ENCODE results near the gene ETV3L. TPM values are rescaled to one million over a fixed set of nuclear protein-coding genes. Genes with fewer than 3 reads are reported as not detected.
"Not testable (repeated sequence)": the region's sequence is repeated elsewhere in the genome, so short reads cannot be mapped to it uniquely, and the experiment has no call there.

Gene ETV3L
- total and polyA plus RNA-seq, 2 donors (not counting 1 experiment from before 2014, with no cell fraction given) = not detected

- H3K79me2 ChIP-seq (ENCODE audit: control insufficient read depth, insufficient read depth, low read length) = no peaks in the 10 kb centered on the region
- no peak for DNase-seq (ENCODE audit: low read depth in 2 of 2)
- no peaks in the 10 kb centered on the region for H3K36me3 ChIP-seq (ENCODE audit: control insufficient read depth, insufficient read depth, low read length)
- H3K4me3 ChIP-seq (replicated peaks in 1 of 4; ENCODE audit: control extremely low read depth in 1 of 4, insufficient read depth in 1 of 4, low read depth in 3 of 4, low read length in 4 of 4) = no peak overlapping the region
- no peaks in the 10 kb centered on the region for H4K20me1 ChIP-seq (ENCODE audit: control insufficient read depth, extremely low read depth, insufficient read depth, low read length)
- TF ChIP-seq EZH2 (IDR thresholded peaks at IDR 0.05; ENCODE audit: low read length, missing control alignments) = no peak
- TF ChIP-seq, protein P1, sequence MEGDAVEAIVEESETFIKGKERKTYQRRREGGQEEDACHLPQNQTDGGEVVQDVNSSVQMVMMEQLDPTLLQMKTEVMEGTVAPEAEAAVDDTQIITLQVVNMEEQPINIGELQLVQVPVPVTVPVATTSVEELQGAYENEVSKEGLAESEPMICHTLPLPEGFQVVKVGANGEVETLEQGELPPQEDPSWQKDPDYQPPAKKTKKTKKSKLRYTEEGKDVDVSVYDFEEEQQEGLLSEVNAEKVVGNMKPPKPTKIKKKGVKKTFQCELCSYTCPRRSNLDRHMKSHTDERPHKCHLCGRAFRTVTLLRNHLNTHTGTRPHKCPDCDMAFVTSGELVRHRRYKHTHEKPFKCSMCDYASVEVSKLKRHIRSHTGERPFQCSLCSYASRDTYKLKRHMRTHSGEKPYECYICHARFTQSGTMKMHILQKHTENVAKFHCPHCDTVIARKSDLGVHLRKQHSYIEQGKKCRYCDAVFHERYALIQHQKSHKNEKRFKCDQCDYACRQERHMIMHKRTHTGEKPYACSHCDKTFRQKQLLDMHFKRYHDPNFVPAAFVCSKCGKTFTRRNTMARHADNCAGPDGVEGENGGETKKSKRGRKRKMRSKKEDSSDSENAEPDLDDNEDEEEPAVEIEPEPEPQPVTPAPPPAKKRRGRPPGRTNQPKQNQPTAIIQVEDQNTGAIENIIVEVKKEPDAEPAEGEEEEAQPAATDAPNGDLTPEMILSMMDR (conservative IDR thresholded peaks at IDR 0.05 in 1 of 2, IDR thresholded peaks at IDR 0.05 in 1 of 2; ENCODE audit: low read depth in 1 of 2, low read length in 2 of 2) = no peak
- no peaks in the 10 kb centered on the region for H3K27me3 ChIP-seq (ENCODE audit: control insufficient read depth, insufficient read depth, low read length)
- peaks cover 13% of the 10 kb centered on the region for H3K4me1 ChIP-seq (ENCODE audit: control insufficient read depth, extremely low read depth, insufficient read depth, low read length)
- H3K9ac ChIP-seq (ENCODE audit: insufficient read depth, low read length) = no peak overlapping the region
- H3K4me2 ChIP-seq (ENCODE audit: extremely low read depth, insufficient read depth, low read length) = no peak overlapping the region
- H3K9me3 ChIP-seq (ENCODE audit: control insufficient read depth, insufficient read depth, low read depth, low read length) = no peaks in the 10 kb centered on the region
- H3K27ac ChIP-seq (ENCODE audit: insufficient read depth, low read length) = no peak overlapping the region
- no peak overlapping the region for H2AFZ ChIP-seq (ENCODE audit: low read length)
These were observed 3.7 kb upstream of the ETV3L start for GRCh38 chr1:157103268-157103667.

DNA sequence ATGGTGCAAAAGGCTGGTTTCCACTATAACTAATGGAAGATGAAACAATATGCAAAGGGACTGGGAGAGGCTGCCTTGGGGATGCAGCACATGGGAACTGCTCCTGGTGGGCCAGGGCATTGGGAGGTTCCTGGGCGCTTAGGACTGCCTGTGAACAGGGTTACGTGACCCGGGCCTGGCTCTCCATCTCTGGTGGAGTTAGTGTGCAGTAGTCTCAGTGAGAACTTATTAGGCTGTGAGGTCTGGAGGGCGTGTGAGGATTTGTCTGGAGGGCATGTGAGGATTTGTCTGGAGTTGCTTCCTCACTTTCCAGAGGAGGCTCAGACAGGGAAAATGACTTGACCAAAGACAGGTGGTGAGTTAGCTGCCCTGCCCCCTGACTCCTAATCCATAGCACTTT lies 1.5 kb upstream of the ETV3L start:
- H3K4me3 ChIP-seq (replicated peaks in 1 of 4; ENCODE audit: control extremely low read depth in 1 of 4, insufficient read depth in 1 of 4, low read depth in 3 of 4, low read length in 4 of 4) = no peak overlapping the region
- DNase-seq (ENCODE audit: low read depth in 2 of 2) = no peak
- no peaks in the 10 kb centered on the region for H3K79me2 ChIP-seq (ENCODE audit: control insufficient read depth, insufficient read depth, low read length)
- no peak overlapping the region for H2AFZ ChIP-seq (ENCODE audit: low read length)
- H3K9me3 ChIP-seq (ENCODE audit: control insufficient read depth, insufficient read depth, low read depth, low read length) = no peaks in the 10 kb centered on the region
- TF ChIP-seq, protein P1 (conservative IDR thresholded peaks at IDR 0.05 in 1 of 2, IDR thresholded peaks at IDR 0.05 in 1 of 2; ENCODE audit: low read depth in 1 of 2, low read length in 2 of 2) = no peak
- no peak for TF ChIP-seq EZH2 (IDR thresholded peaks at IDR 0.05; ENCODE audit: low read length, missing control alignments)
- H3K9ac ChIP-seq (ENCODE audit: insufficient read depth, low read length) = no peak overlapping the region
- H3K27ac ChIP-seq (ENCODE audit: insufficient read depth, low read length) = no peak overlapping the region
- H3K4me1 ChIP-seq (ENCODE audit: control insufficient read depth, extremely low read depth, insufficient read depth, low read length) = peaks cover 2% of the 10 kb centered on the region
- no peaks in the 10 kb centered on the region for H4K20me1 ChIP-seq (ENCODE audit: control insufficient read depth, extremely low read depth, insufficient read depth, low read length)
- no peak overlapping the region for H3K4me2 ChIP-seq (ENCODE audit: extremely low read depth, insufficient read depth, low read length)
- H3K27me3 ChIP-seq (ENCODE audit: control insufficient read depth, insufficient read depth, low read length) = no peaks in the 10 kb centered on the region
- no peaks in the 10 kb centered on the region for H3K36me3 ChIP-seq (ENCODE audit: control insufficient read depth, insufficient read depth, low read length)

DNA sequence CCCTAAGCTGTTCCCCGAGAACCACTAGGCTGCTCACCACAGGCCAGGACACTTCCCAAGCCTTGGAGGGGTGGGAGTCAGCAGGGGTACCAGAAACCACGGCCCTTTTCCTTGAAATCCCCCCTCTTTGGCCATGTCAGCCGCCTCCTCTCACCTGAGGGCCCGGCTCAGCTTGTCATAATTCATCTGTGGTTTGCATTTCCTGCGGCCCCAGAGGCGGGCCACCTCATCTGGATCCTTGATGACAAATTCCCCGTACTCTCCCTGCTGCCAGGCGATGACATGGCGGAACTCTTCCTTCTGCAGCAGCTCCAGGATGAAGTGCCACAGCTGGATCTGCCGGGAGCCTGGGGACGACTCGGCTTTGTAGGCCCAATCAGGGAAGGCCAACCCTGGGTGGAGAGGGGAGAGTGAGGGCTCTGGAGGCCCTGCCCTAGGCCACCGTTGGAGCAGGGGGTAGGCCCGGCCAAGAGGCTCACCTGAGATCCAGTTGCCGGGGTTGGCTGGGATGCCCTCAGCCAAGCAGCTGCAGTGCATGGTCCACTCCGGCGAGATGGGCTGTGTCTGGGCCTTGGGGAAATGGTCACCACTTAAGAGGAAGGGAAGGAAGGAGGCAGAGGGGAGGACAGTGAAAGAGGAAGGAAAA lies 498 bp downstream of the ETV3L start:
- not testable (repeated sequence) for H2AFZ ChIP-seq (ENCODE audit: low read length); H4K20me1 ChIP-seq (ENCODE audit: control insufficient read depth, extremely low read depth, insufficient read depth, low read length); DNase-seq (ENCODE audit: low read depth in 2 of 2); H3K9me3 ChIP-seq (ENCODE audit: control insufficient read depth, insufficient read depth, low read depth, low read length); H3K9ac ChIP-seq (ENCODE audit: insufficient read depth, low read length); H3K36me3 ChIP-seq (ENCODE audit: control insufficient read depth, insufficient read depth, low read length); H3K27me3 ChIP-seq (ENCODE audit: control insufficient read depth, insufficient read depth, low read length); H3K27ac ChIP-seq (ENCODE audit: insufficient read depth, low read length); H3K4me2 ChIP-seq (ENCODE audit: extremely low read depth, insufficient read depth, low read length); H3K4me1 ChIP-seq (ENCODE audit: control insufficient read depth, extremely low read depth, insufficient read depth, low read length); H3K4me3 ChIP-seq (replicated peaks in 1 of 4; ENCODE audit: control extremely low read depth in 1 of 4, insufficient read depth in 1 of 4, low read depth in 3 of 4, low read length in 4 of 4); H3K79me2 ChIP-seq (ENCODE audit: control insufficient read depth, insufficient read depth, low read length)
